GM19193 (cell line): Measurements from ENCODE around the gene AAK1.

ENCODE experiments used
- POLR2A ChIP-seq: IDR thresholded peaks from 4 replicates; pipeline ENCODE4 v1.6.1; 2011; ENCODE audit not compliant: insufficient read depth, insufficient read length; ENCODE audit errors: extremely low read depth

The AAK1 gene

GRCh38 chr2:69570474-69570873, 73.1 kb downstream of the AAK1 start:
- no peak for TF ChIP-seq POLR2A

GRCh38 chr2:69567909-69568300, 75.6 kb downstream of the AAK1 start:
- TF ChIP-seq POLR2A: no peak

GRCh38 chr2:69567157-69567908, 76.2 kb downstream of the AAK1 start:
- no peak for TF ChIP-seq POLR2A

- TF ChIP-seq POLR2A: no peak
Measured at GRCh38 chr2:69566669-69567068, 76.9 kb downstream of the AAK1 start.

- TF ChIP-seq POLR2A: no peak
Measured at GRCh38 chr2:69565431-69565839, 78.1 kb downstream of the AAK1 start.

GRCh38 chr2:69564604-69565003, 78.9 kb downstream of the AAK1 start:
- TF ChIP-seq POLR2A: no peak

- no peak for TF ChIP-seq POLR2A
Measured at GRCh38 chr2:69563021-69563420, 80.5 kb downstream of the AAK1 start.

GRCh38 chr2:69561101-69561500, 82.4 kb downstream of the AAK1 start:
- TF ChIP-seq POLR2A: no peak

- TF ChIP-seq POLR2A: no peak
Measured at GRCh38 chr2:69560147-69560482, 83.4 kb downstream of the AAK1 start.

- no peak for TF ChIP-seq POLR2A
Measured at GRCh38 chr2:69559442-69560146, 83.9 kb downstream of the AAK1 start.

- no peak for TF ChIP-seq POLR2A
Measured at GRCh38 chr2:69556008-69556407, 87.5 kb downstream of the AAK1 start.

- no peak for TF ChIP-seq POLR2A
Measured at GRCh38 chr2:69554981-69555380, 88.6 kb downstream of the AAK1 start.

- no peak for TF ChIP-seq POLR2A
Measured at GRCh38 chr2:69554568-69554967, 89.0 kb downstream of the AAK1 start.

GRCh38 chr2:69553991-69554390, 89.5 kb downstream of the AAK1 start:
- no peak for TF ChIP-seq POLR2A

- no peak for TF ChIP-seq POLR2A
Measured at GRCh38 chr2:69549421-69549820, 94.1 kb downstream of the AAK1 start.

GRCh38 chr2:69547984-69548715, 95.4 kb downstream of the AAK1 start:
- no peak for TF ChIP-seq POLR2A
